Natural killer cell treated with Interleukin-12 subunit alpha and Interleukin-12 subunit beta and Interleukin-15 and Interleukin-18, amount 100 ng/mL, for 72 hours (primary cell): ENCODE results near the gene PAMR1. TPM values are rescaled to one million over a fixed set of nuclear protein-coding genes. Genes with fewer than 3 reads are reported as not detected.

Source experiments
- ATAC-seq, 2 donors: fragments of 150-1000 bp; cut with Tn5 transposase in 1 of 2; sonication (Bioruptor Pico), chemical (Tn5 transposase) in 1 of 2; 2 replicates each; pipeline ENCODE4 v1.10.0; 2021
- DNase-seq: peaks from one replicate; pipeline ENCODE4 v3.0.0; 2022; ENCODE audit warnings: low spot score
- H3K27ac Mint-ChIP-seq, 2 donors: 1 replicate in 1 of 2; 2 replicates in 1 of 2; pipeline ENCODE4 v1.8.0; 2022; ENCODE audit warnings: mixed read lengths in 2 of 2, mild to moderate bottlenecking in 1 of 2, moderate library complexity in 1 of 2
- H3K27me3 Mint-ChIP-seq, 2 donors: 1 replicate in 1 of 2; 2 replicates in 1 of 2; pipeline ENCODE4 v1.8.0; 2022; ENCODE audit warnings: mixed read lengths in 2 of 2
- H3K36me3 Mint-ChIP-seq: one replicate; pipeline ENCODE4 v1.8.0; 2022; ENCODE audit warnings: mixed read lengths
- H3K4me1 Mint-ChIP-seq, 2 donors: 1 replicate in 1 of 2; 2 replicates in 1 of 2; pipeline ENCODE4 v1.8.0; 2022; ENCODE audit warnings: low read depth in 2 of 2, mixed read lengths in 2 of 2, mild to moderate bottlenecking in 1 of 2
- H3K4me3 Mint-ChIP-seq: one replicate; pipeline ENCODE4 v1.8.0; 2022; ENCODE audit warnings: mixed read lengths
- H3K9me3 Mint-ChIP-seq: 2 replicates; pipeline ENCODE4 v1.8.0; 2022; ENCODE audit warnings: mixed read lengths
- total RNA-seq, 2 donors: library from RNA; stranded (reverse); gene quantifications; one replicate each; pipeline ENCODE4 v1.2.3, GENCODE V29; 2022

PAMR1 gene
- total RNA-seq, 2 donors from 2014 or later, result not detected

GRCh38 chr11:35432464-35432863 lies 93.0 kb downstream of the PAMR1 start:
- no peak overlapping the region for H3K27ac Mint-ChIP-seq
- DNase-seq, result no peak

GRCh38 chr11:35427071-35427470 lies 98.3 kb downstream of the PAMR1 start:
- Mint-ChIP-seq H3K4me1 (no peaks in the 10 kb centered on the region), H3K4me3 (no peak overlapping the region), H3K27me3 (peaks cover 29 to 80% of the 10 kb centered on the region in 2 donors), H3K36me3 (no peaks in the 10 kb centered on the region), H3K27ac (no peak overlapping the region), H3K9me3 (no peaks in the 10 kb centered on the region)
- DNase-seq (no peak), ATAC-seq (no peak)

More at GRCh38 chr11:35432464-35432863, 93.0 kb downstream of the PAMR1 start:
- Mint-ChIP-seq H3K36me3 (no peaks in the 10 kb centered on the region), H3K9me3 (no peaks in the 10 kb centered on the region), H3K27me3 (peaks cover 22 to 48% of the 10 kb centered on the region in 2 donors), H3K4me3 (no peak overlapping the region), H3K4me1 (no peaks in the 10 kb centered on the region)
- no peak for ATAC-seq

GRCh38 chr11:35426351-35426750 lies 99.1 kb downstream of the PAMR1 start:
- ATAC-seq, result no peak

GRCh38 chr11:35425603-35426212 lies 99.7 kb downstream of the PAMR1 start:
- Mint-ChIP-seq H3K4me1 (no peaks in the 10 kb centered on the region), H3K36me3 (no peaks in the 10 kb centered on the region), H3K9me3 (no peaks in the 10 kb centered on the region), H3K4me3 (no peak overlapping the region), H3K27me3 (peaks cover 42 to 94% of the 10 kb centered on the region in 2 donors), H3K27ac (no peak overlapping the region)
- ATAC-seq, result no peak
- DNase-seq, result no peak

More at GRCh38 chr11:35426351-35426750, 99.1 kb downstream of the PAMR1 start:
- DNase-seq, result no peak
- no peaks in the 10 kb centered on the region for H3K36me3 Mint-ChIP-seq
- no peaks in the 10 kb centered on the region for H3K9me3 Mint-ChIP-seq
- no peaks in the 10 kb centered on the region for H3K4me1 Mint-ChIP-seq
- no peak overlapping the region for H3K4me3 Mint-ChIP-seq
- H3K27ac Mint-ChIP-seq, result no peak overlapping the region
- H3K27me3 Mint-ChIP-seq, result peaks cover 36 to 87% of the 10 kb centered on the region in 2 donors

GRCh38 chr11:35424157-35424940 lies 101.1 kb downstream of the PAMR1 start:
- Mint-ChIP-seq H3K27ac (no peak overlapping the region), H3K4me1 (no peaks in the 10 kb centered on the region), H3K9me3 (no peaks in the 10 kb centered on the region), H3K36me3 (no peaks in the 10 kb centered on the region), H3K4me3 (no peak overlapping the region), H3K27me3 (peaks cover 46 to 87% of the 10 kb centered on the region in 2 donors)
- DNase-seq (no peak), ATAC-seq (no peak)

- Mint-ChIP-seq H3K9me3 (no peaks in the 10 kb centered on the region), H3K36me3 (no peaks in the 10 kb centered on the region), H3K27me3 (peaks cover 52 to 81% of the 10 kb centered on the region in 2 donors), H3K27ac (no peak overlapping the region), H3K4me1 (peaks cover 2 to 4% of the 10 kb centered on the region in 2 donors), H3K4me3 (no peak overlapping the region)
- DNase-seq (no peak), ATAC-seq (no peak)
Observed at GRCh38 chr11:35420371-35420770, 105.0 kb downstream of the PAMR1 start.

GRCh38 chr11:35419830-35420333 lies 105.5 kb downstream of the PAMR1 start:
- peaks cover 51 to 81% of the 10 kb centered on the region in 2 donors for H3K27me3 Mint-ChIP-seq
- DNase-seq (no peak), ATAC-seq (peak in 1 of 2 donors; percentile 41)
- H3K4me3 Mint-ChIP-seq, result no peak overlapping the region
- no peaks in the 10 kb centered on the region for H3K36me3 Mint-ChIP-seq
- peaks cover 2 to 4% of the 10 kb centered on the region in 2 donors for H3K4me1 Mint-ChIP-seq
- H3K9me3 Mint-ChIP-seq, result no peaks in the 10 kb centered on the region
- H3K27ac Mint-ChIP-seq, result no peak overlapping the region

GRCh38 chr11:35419184-35419829 lies 106.1 kb downstream of the PAMR1 start, which contains the start of gene SLC1A2:
Gene SLC1A2, minus strand, starts transcription at chr11:35419558. Its CDS starts 592 bp downstream, at chr11:35418966.
- ATAC-seq (no peak), DNase-seq (no peak)
- Mint-ChIP-seq H3K27ac (no peak within 1 kb of the TSS), H3K4me1 (peaks cover 2 to 4% of the 10 kb centered on the region in 2 donors), H3K27me3 (peaks cover 51 to 83% of the 10 kb centered on the region in 2 donors), H3K9me3 (no peaks in the 10 kb centered on the region), H3K4me3 (no peak within 1 kb of the TSS), H3K36me3 (no peaks in the 10 kb centered on the region)

GRCh38 chr11:35418282-35419183 lies 106.9 kb downstream of the PAMR1 start:
- no peak overlapping the region for H3K4me3 Mint-ChIP-seq
- no peak overlapping the region for H3K27ac Mint-ChIP-seq

GRCh38 chr11:35415487-35415886 lies 109.9 kb downstream of the PAMR1 start:
- ATAC-seq (no peak), DNase-seq (no peak)
- Mint-ChIP-seq H3K4me3 (no peak overlapping the region), H3K9me3 (no peaks in the 10 kb centered on the region), H3K36me3 (no peaks in the 10 kb centered on the region), H3K4me1 (peaks cover 2 to 4% of the 10 kb centered on the region in 2 donors), H3K27me3 (peaks cover 37 to 72% of the 10 kb centered on the region in 2 donors), H3K27ac (no peak overlapping the region)

More at GRCh38 chr11:35418282-35419183, 106.9 kb downstream of the PAMR1 start:
- peak; percentile 27 to 28 for ATAC-seq
- peaks cover 2 to 4% of the 10 kb centered on the region in 2 donors for H3K4me1 Mint-ChIP-seq
- H3K36me3 Mint-ChIP-seq, result no peaks in the 10 kb centered on the region
- H3K27me3 Mint-ChIP-seq, result peaks cover 53 to 87% of the 10 kb centered on the region in 2 donors
- H3K9me3 Mint-ChIP-seq, result no peaks in the 10 kb centered on the region
- no peak for DNase-seq

GRCh38 chr11:35414776-35415175 lies 110.6 kb downstream of the PAMR1 start:
- DNase-seq (no peak), ATAC-seq (no peak)
- H3K27ac Mint-ChIP-seq, result no peak overlapping the region
- peaks cover 2 to 4% of the 10 kb centered on the region in 2 donors for H3K4me1 Mint-ChIP-seq
- peaks cover 34 to 68% of the 10 kb centered on the region in 2 donors for H3K27me3 Mint-ChIP-seq
- no peaks in the 10 kb centered on the region for H3K9me3 Mint-ChIP-seq
- H3K36me3 Mint-ChIP-seq, result no peaks in the 10 kb centered on the region
- H3K4me3 Mint-ChIP-seq, result no peak overlapping the region

GRCh38 chr11:35414311-35414710 lies 111.1 kb downstream of the PAMR1 start:
- Mint-ChIP-seq H3K36me3 (no peaks in the 10 kb centered on the region), H3K4me1 (peaks cover 2 to 4% of the 10 kb centered on the region in 2 donors), H3K9me3 (no peaks in the 10 kb centered on the region), H3K27ac (no peak overlapping the region), H3K4me3 (no peak overlapping the region), H3K27me3 (peaks cover 34 to 68% of the 10 kb centered on the region in 2 donors)
- ATAC-seq (no peak), DNase-seq (no peak)

GRCh38 chr11:35413598-35413997 lies 111.8 kb downstream of the PAMR1 start:
- peaks cover 32 to 66% of the 10 kb centered on the region in 2 donors for H3K27me3 Mint-ChIP-seq
- DNase-seq (no peak), ATAC-seq (no peak)
- H3K4me3 Mint-ChIP-seq, result no peak overlapping the region
- H3K4me1 Mint-ChIP-seq, result peaks cover 2 to 3% of the 10 kb centered on the region in 2 donors
- no peaks in the 10 kb centered on the region for H3K9me3 Mint-ChIP-seq
- H3K36me3 Mint-ChIP-seq, result no peaks in the 10 kb centered on the region
- H3K27ac Mint-ChIP-seq, result no peak overlapping the region
